Measurements from ENCODE around the gene CNOT4. TPM values are rescaled to one million over a fixed set of nuclear protein-coding genes. Genes with fewer than 3 reads are reported as not detected.

Gene CNOT4
- total and polyA plus RNA-seq, 2 of the 8 experiments (the other 6 are each of a cell fraction or from before 2014, with no cell fraction given): 10.9 to 25.8 TPM

DNA sequence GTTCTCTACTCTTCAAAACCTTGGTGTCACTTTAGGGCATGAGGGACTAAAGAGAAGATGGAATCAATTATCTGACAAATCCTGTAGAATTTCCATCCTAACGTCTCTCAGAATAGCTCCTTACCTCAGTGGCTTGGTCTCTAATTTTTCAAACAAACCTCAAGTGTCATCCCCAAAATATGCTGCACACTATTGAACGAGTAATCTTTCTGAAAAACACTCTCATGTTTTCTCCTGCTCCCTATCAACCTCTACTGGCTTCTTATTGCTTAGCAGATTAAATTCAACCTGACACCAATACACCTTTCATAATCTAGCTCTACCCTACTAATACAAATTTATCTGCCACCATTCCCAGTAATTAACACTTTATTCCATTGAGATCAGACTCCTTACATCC lies 8.5 kb downstream of the CNOT4 start:
- no peak overlapping the region for H4K91ac ChIP-seq (replicated peaks; ENCODE audit: insufficient read length, low read length)
- no peak overlapping the region for H3K27ac ChIP-seq (ENCODE audit: low read depth, low read length)
- H3K36me3 ChIP-seq (ENCODE audit: control insufficient read depth in 2 of 4, insufficient read depth in 4 of 4, low read length in 3 of 4): no peaks in the 10 kb centered on the region
- peaks cover 5 to 91% of the 10 kb centered on the region in 2 experiments; a peak in 3 of 4 replicates for H3K79me2 ChIP-seq (ENCODE audit: control insufficient read depth in 1 of 2, insufficient read depth in 2 of 2, low read length in 2 of 2)
- H4K5ac ChIP-seq (ENCODE audit: insufficient read length, low read depth, low read length): no peak overlapping the region
- no peak overlapping the region for H3K4me3 ChIP-seq (ENCODE audit: extremely low read depth in 1 of 4, insufficient read depth in 2 of 4, low read depth in 3 of 4, low read length in 4 of 4)
- no peak overlapping the region for H2AK5ac ChIP-seq (ENCODE audit: low read depth, low read length)
- DNase-seq (ENCODE audit: low read depth in 1 of 2, low spot score in 2 of 2): no peak
- no peak overlapping the region for H4K8ac ChIP-seq (ENCODE audit: extremely low read depth, insufficient read depth, low read length)
- no peaks in the 10 kb centered on the region for H3K23me2 ChIP-seq (ENCODE audit: low read depth, low read length)
- no peak overlapping the region for H2BK12ac ChIP-seq (ENCODE audit: low read depth, low read length)
- H3K14ac ChIP-seq (ENCODE audit: insufficient read length): no peak overlapping the region
- no peak overlapping the region for H2BK5ac ChIP-seq (ENCODE audit: low read depth, low read length)
- WGBS, 2 experiments (ENCODE audit: extremely low coverage in 1 of 2, insufficient coverage in 1 of 2, insufficient read length in 1 of 2, insufficient replicate concordance in 2 of 2, low coverage in 1 of 2, low lambda C conversion rate in 2 of 2, missing lambda C conversion rate in 1 of 2): 91% methylated on average over 2 of the region's 2 CpGs; no CpG with 5 or more reads in 1 of the 2 experiments
- no peak overlapping the region for H2BK120ac ChIP-seq (replicated peaks; ENCODE audit: low read depth, low read length)
- H3K4me1 ChIP-seq (replicated peaks in 1 of 4; ENCODE audit: control insufficient read depth in 3 of 4, insufficient read depth in 4 of 4, low read length in 3 of 4): peaks cover 0 to 7% (median 3%) of the 10 kb centered on the region in 4 experiments; a peak in 3 of 7 replicates
- FAIRE-seq: no peak
- no peak overlapping the region for H3K18ac ChIP-seq (ENCODE audit: extremely low read depth, low read length)
- H3K27me3 ChIP-seq (replicated peaks in 1 of 4; ENCODE audit: control insufficient read depth in 3 of 4, extremely low read depth in 1 of 4, insufficient read depth in 3 of 4, low read length in 3 of 4): no peaks in the 10 kb centered on the region
- CTCF ChIA-PET (ENCODE audit: partially characterized antibody): interaction anchor here (0.9 to 1.4 kb wide), 4 partner anchors 10 to 153 kb away, joined by 3 to 6 read pairs (median 4); no protein-coding TSS in a partner anchor
- H2AFZ ChIP-seq (ENCODE audit: low read length): no peak overlapping the region
- H3K23ac ChIP-seq (ENCODE audit: insufficient read length): no peak overlapping the region
- no peak overlapping the region for H3K56ac ChIP-seq (replicated peaks; ENCODE audit: insufficient read length, low read depth, low read length)
- no peaks in the 10 kb centered on the region; the same call in 1 of the 2 replicates for H3K79me1 ChIP-seq (ENCODE audit: low read depth, low read length)
- no peak overlapping the region for H2BK20ac ChIP-seq (ENCODE audit: low read length)
- H3K9me3 ChIP-seq (ENCODE audit: insufficient read depth in 2 of 2, low read depth in 1 of 2, low read length in 1 of 2): no peaks in the 10 kb centered on the region
- POLR2A ChIA-PET (ENCODE audit: partially characterized antibody): interaction anchor here (2.4 kb wide), 1 partner anchor 8 kb away, joined by 10 read pairs; the partner anchor contains the start of gene CNOT4
- peaks cover 0 to 3% of the 10 kb centered on the region in 2 experiments for H4K20me1 ChIP-seq (replicated peaks in 1 of 2; ENCODE audit: control insufficient read depth in 1 of 2, insufficient read depth in 2 of 2, low read length in 2 of 2)
- H3K4ac ChIP-seq (replicated peaks; ENCODE audit: insufficient read length, low read depth, low read length): no peak overlapping the region
- TF ChIP-seq RAD21 (IDR thresholded peaks at IDR 0.05 in 1 of 2, conservative IDR thresholded peaks at IDR 0.05 in 1 of 2; ENCODE audit: low read depth in 2 of 2, low read length in 2 of 2) (0 out of 4 replicates have a peak, but pooled peaks have one; percentile 4 to 6), SRF (IDR thresholded peaks at IDR 0.05; ENCODE audit: low read depth, low read length) (no peak)
- H3K4me2 ChIP-seq (ENCODE audit: insufficient read depth in 1 of 2, low read depth in 2 of 2, low read length in 2 of 2): no peak overlapping the region
- no peak overlapping the region for H2BK15ac ChIP-seq (ENCODE audit: low read length)
- H3K9ac ChIP-seq (replicated peaks in 1 of 4; ENCODE audit: extremely low read depth in 1 of 4, low read depth in 3 of 4, low read length in 3 of 4): no peak overlapping the region
